CD8-positive, alpha-beta memory T cell (primary cell): Measurements from ENCODE around the gene ZSCAN26. TPM values are rescaled to one million over a fixed set of nuclear protein-coding genes. Genes with fewer than 3 reads are reported as not detected.

Source experiments
- CTCF ChIA-PET: fragments of 350-600 bp; sonication (Branson Sonifier 250); formaldehyde crosslinking; loops from one replicate; lab custom pipeline; 2021; ENCODE audit warnings: antibody characterized with exemption; lab: Charles Lee
- POLR2A ChIA-PET: fragments of 350-600 bp; sonication (Branson Sonifier 250); formaldehyde crosslinking; loops from one replicate; lab custom pipeline; 2021; ENCODE audit warnings: antibody characterized with exemption; lab: Charles Lee
- DNase-seq, 5 donors: peaks; one replicate each; pipeline versions ENCODE4 v3.0.0 to v3.0.0-alpha.2; 2020 to 2022; ENCODE audit warnings: mixed read lengths in 1 of 5
- H3K27ac ChIP-seq: one replicate; pipeline ENCODE4 v1.7.0; 2013; ENCODE audit warnings: low read depth, mild to moderate bottlenecking, low read length, moderate library complexity
- H3K27me3 ChIP-seq: 2 replicates; pipeline ENCODE4 v1.7.0; 2013; ENCODE audit warnings: low read length, mild to moderate bottlenecking; ENCODE audit not compliant: insufficient read depth, poor library complexity, severe bottlenecking
- H3K36me3 ChIP-seq: 2 replicates; pipeline ENCODE4 v1.7.0; 2013; ENCODE audit warnings: mild to moderate bottlenecking, low read length, moderate library complexity; ENCODE audit not compliant: insufficient read depth
- H3K4me1 ChIP-seq: 2 replicates; pipeline ENCODE4 v1.7.0; 2013; ENCODE audit warnings: mild to moderate bottlenecking, low read length, moderate library complexity; ENCODE audit not compliant: insufficient read depth
- H3K4me3 ChIP-seq: 2 replicates; pipeline ENCODE4 v1.7.0; 2013; ENCODE audit warnings: mild to moderate bottlenecking, low read length
- H3K9me3 ChIP-seq: 2 replicates; pipeline ENCODE4 v1.7.0; 2013; ENCODE audit warnings: mild to moderate bottlenecking, low read length
- H3K27ac Mint-ChIP-seq, 8 donors: one replicate each; pipeline ENCODE4 v1.8.0; 2020 to 2021; ENCODE audit warnings: mixed read lengths in 8 of 8, mild to moderate bottlenecking in 6 of 8, inconsistent platforms in 3 of 8, moderate library complexity in 3 of 8
- H3K27me3 Mint-ChIP-seq, 2 donors: one replicate each; pipeline ENCODE4 v1.8.0; 2020 to 2021; ENCODE audit warnings: mixed read lengths in 2 of 2, mild to moderate bottlenecking in 1 of 2, moderate library complexity in 1 of 2
- H3K36me3 Mint-ChIP-seq, 3 donors: one replicate each; pipeline ENCODE4 v1.8.0; 2020 to 2021; ENCODE audit warnings: mixed read lengths in 3 of 3, inconsistent platforms in 1 of 3, mild to moderate bottlenecking in 1 of 3
- H3K4me1 Mint-ChIP-seq, 3 donors: one replicate each; pipeline ENCODE4 v1.8.0; 2020 to 2021; ENCODE audit warnings: mixed read lengths in 3 of 3, inconsistent platforms in 1 of 3, mild to moderate bottlenecking in 1 of 3
- H3K4me3 Mint-ChIP-seq, 7 donors: one replicate each; pipeline ENCODE4 v1.8.0; 2020 to 2021; ENCODE audit warnings: mixed read lengths in 7 of 7, mild to moderate bottlenecking in 6 of 7, moderate library complexity in 4 of 7, inconsistent platforms in 2 of 7
- H3K9me3 Mint-ChIP-seq, 5 donors: one replicate each; pipeline ENCODE4 v1.8.0; 2020 to 2022; ENCODE audit warnings: mixed read lengths in 5 of 5, mild to moderate bottlenecking in 3 of 5, moderate library complexity in 2 of 5, inconsistent platforms in 1 of 5
- polyA plus RNA-seq: library from polyadenylated mRNA; unstranded; fragments of 300-500 nt; fragmentation: Illumina TruSeq; gene quantifications from one replicate; pipeline ENCODE4 v1.2.3, GENCODE V29; 2021
- total RNA-seq, 2 experiments: library from RNA; stranded (reverse); gene quantifications; one replicate each; pipeline ENCODE4 v1.2.3, GENCODE V29; 2021

Gene ZSCAN26
- total and polyA plus RNA-seq, 3 experiments from 2014 or later = 5.6 to 15.8 (median 6.4) TPM

DNA sequence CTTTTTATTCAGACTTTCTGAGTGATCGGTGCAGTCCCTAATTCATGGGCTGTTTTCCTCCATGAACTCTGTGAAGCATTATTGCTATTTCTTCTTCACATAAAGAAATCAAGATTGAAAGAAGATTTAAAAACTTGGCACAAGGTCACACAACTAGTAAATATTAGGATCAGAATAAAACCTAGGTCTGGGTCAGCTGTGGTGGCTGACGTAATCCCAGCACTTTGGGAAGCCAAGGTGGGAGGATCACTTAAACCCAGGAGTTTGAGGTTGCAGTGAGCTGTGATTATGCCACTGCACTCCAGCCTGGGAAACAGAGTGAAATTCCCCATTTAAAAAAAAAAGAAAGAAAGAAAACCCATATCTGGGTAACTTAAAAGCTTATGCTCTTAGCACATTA is 40.5 kb upstream of the ZSCAN26 start:
- peaks cover 16 to 21% of the 10 kb centered on the region in 2 donors for H3K27me3 Mint-ChIP-seq
- Histone ChIP-seq H3K27me3 (peaks cover 9% of the 10 kb centered on the region), H3K27ac (no peak overlapping the region), H3K36me3 (no peaks in the 10 kb centered on the region), H3K4me3 (no peak overlapping the region), H3K4me1 (no peaks in the 10 kb centered on the region), H3K9me3 (no peaks in the 10 kb centered on the region)
- H3K4me3 Mint-ChIP-seq = peak overlapping the region in 4 of 7 donors; percentile 18 to 96 (median 93)
- no peak for DNase-seq
- ChIA-PET CTCF (no interaction called here), POLR2A (no interaction called here)
- H3K27ac Mint-ChIP-seq = peak overlapping the region in 1 of 8 donors; percentile 13
- H3K36me3 Mint-ChIP-seq = peaks cover 0 to 37% (median 12%) of the 10 kb centered on the region in 3 donors
- peaks cover 22 to 27% (median 22%) of the 10 kb centered on the region in 3 donors for H3K4me1 Mint-ChIP-seq
- H3K9me3 Mint-ChIP-seq = no peaks in the 10 kb centered on the region

- Mint-ChIP-seq H3K4me3 (no peak overlapping the region), H3K4me1 (no peaks in the 10 kb centered on the region), H3K27ac (no peak overlapping the region), H3K36me3 (peaks cover 12 to 44% (median 19%) of the 10 kb centered on the region in 3 donors), H3K27me3 (no peaks in the 10 kb centered on the region), H3K9me3 (no peaks in the 10 kb centered on the region)
- CTCF ChIA-PET = no interaction called here
- POLR2A ChIA-PET = no interaction called here
- Histone ChIP-seq H3K27me3 (no peaks in the 10 kb centered on the region), H3K4me1 (no peaks in the 10 kb centered on the region), H3K4me3 (no peak overlapping the region), H3K9me3 (no peaks in the 10 kb centered on the region), H3K36me3 (no peaks in the 10 kb centered on the region), H3K27ac (no peak overlapping the region)
- DNase-seq = no peak
Measured at GRCh38 chr6:28232785-28233184, 34.2 kb upstream of the ZSCAN26 start.

GRCh38 chr6:28235912-28236452 is 31.0 kb upstream of the ZSCAN26 start:
- Histone ChIP-seq H3K4me3 (no peak overlapping the region), H3K4me1 (no peaks in the 10 kb centered on the region), H3K9me3 (no peaks in the 10 kb centered on the region), H3K27ac (no peak overlapping the region), H3K36me3 (no peaks in the 10 kb centered on the region), H3K27me3 (no peaks in the 10 kb centered on the region)
- Mint-ChIP-seq H3K27me3 (no peaks in the 10 kb centered on the region), H3K4me3 (no peak overlapping the region), H3K36me3 (peaks cover 10 to 21% (median 15%) of the 10 kb centered on the region in 3 donors), H3K4me1 (no peaks in the 10 kb centered on the region), H3K9me3 (no peaks in the 10 kb centered on the region), H3K27ac (peak overlapping the region in 1 of 8 donors; percentile 74)
- POLR2A ChIA-PET = interaction anchor here (0.5 kb wide), 1 partner anchor 117 kb away, joined by 5 read pairs; no protein-coding TSS in a partner anchor
- CTCF ChIA-PET = no interaction called here
- no peak for DNase-seq

- peaks cover 7% of the 10 kb centered on the region for H3K36me3 ChIP-seq
- ChIA-PET POLR2A (no interaction called here), CTCF (no interaction called here)
- no peaks in the 10 kb centered on the region for H3K4me1 Mint-ChIP-seq
- no peaks in the 10 kb centered on the region for H3K27me3 Mint-ChIP-seq
- no peak overlapping the region for H3K4me3 ChIP-seq
- H3K27ac ChIP-seq = no peak overlapping the region
- DNase-seq = no peak
- H3K27me3 ChIP-seq = no peaks in the 10 kb centered on the region
- no peak overlapping the region for H3K27ac Mint-ChIP-seq
- no peaks in the 10 kb centered on the region for H3K9me3 Mint-ChIP-seq
- no peaks in the 10 kb centered on the region for H3K4me1 ChIP-seq
- no peaks in the 10 kb centered on the region for H3K9me3 ChIP-seq
- no peak overlapping the region for H3K4me3 Mint-ChIP-seq
- peaks cover 3 to 15% (median 7%) of the 10 kb centered on the region in 3 donors for H3K36me3 Mint-ChIP-seq
Measured at GRCh38 chr6:28239636-28240035, 27.3 kb upstream of the ZSCAN26 start.

- Mint-ChIP-seq H3K36me3 (peaks cover 3 to 23% (median 10%) of the 10 kb centered on the region in 3 donors), H3K4me1 (no peaks in the 10 kb centered on the region), H3K4me3 (no peak overlapping the region), H3K27me3 (no peaks in the 10 kb centered on the region), H3K9me3 (no peaks in the 10 kb centered on the region), H3K27ac (no peak overlapping the region)
- Histone ChIP-seq H3K4me3 (no peak overlapping the region), H3K27me3 (no peaks in the 10 kb centered on the region), H3K27ac (no peak overlapping the region), H3K9me3 (no peaks in the 10 kb centered on the region), H3K4me1 (no peaks in the 10 kb centered on the region), H3K36me3 (peaks cover 16% of the 10 kb centered on the region)
- ChIA-PET CTCF (no interaction called here), POLR2A (no interaction called here)
- DNase-seq = no peak
Measured at GRCh38 chr6:28240471-28240870, 26.5 kb upstream of the ZSCAN26 start.

GRCh38 chr6:28243946-28244345 is 23.0 kb upstream of the ZSCAN26 start:
- H3K27ac ChIP-seq = no peak overlapping the region
- H3K27me3 ChIP-seq = no peaks in the 10 kb centered on the region
- peak overlapping the region in 1 of 8 donors; percentile 55 for H3K27ac Mint-ChIP-seq
- H3K9me3 ChIP-seq = no peaks in the 10 kb centered on the region
- ChIA-PET CTCF (no interaction called here), POLR2A (interaction anchor here (0.8 kb wide), 1 partner anchor 20 kb away, joined by 3 read pairs; no protein-coding TSS in a partner anchor)
- peaks cover 41% of the 10 kb centered on the region for H3K36me3 ChIP-seq
- H3K36me3 Mint-ChIP-seq = peaks cover 9 to 55% (median 25%) of the 10 kb centered on the region in 3 donors
- H3K27me3 Mint-ChIP-seq = no peaks in the 10 kb centered on the region
- no peak for DNase-seq
- H3K4me3 Mint-ChIP-seq = no peak overlapping the region
- no peak overlapping the region for H3K4me3 ChIP-seq
- H3K9me3 Mint-ChIP-seq = no peaks in the 10 kb centered on the region
- H3K4me1 Mint-ChIP-seq = peaks cover 4 to 15% (median 13%) of the 10 kb centered on the region in 3 donors
- no peaks in the 10 kb centered on the region for H3K4me1 ChIP-seq

- Mint-ChIP-seq H3K4me1 (peaks cover 8 to 27% (median 26%) of the 10 kb centered on the region in 3 donors), H3K27ac (no peak overlapping the region), H3K27me3 (no peaks in the 10 kb centered on the region), H3K9me3 (no peaks in the 10 kb centered on the region), H3K36me3 (peaks cover 9 to 60% (median 25%) of the 10 kb centered on the region in 3 donors), H3K4me3 (no peak overlapping the region)
- H3K36me3 ChIP-seq = peaks cover 41% of the 10 kb centered on the region
- H3K4me3 ChIP-seq = no peak overlapping the region
- H3K9me3 ChIP-seq = no peaks in the 10 kb centered on the region
- H3K27ac ChIP-seq = no peak overlapping the region
- no peaks in the 10 kb centered on the region for H3K27me3 ChIP-seq
- ChIA-PET POLR2A (no interaction called here), CTCF (no interaction called here)
- DNase-seq = no peak
- peaks cover 9% of the 10 kb centered on the region for H3K4me1 ChIP-seq
Measured at GRCh38 chr6:28245206-28245941, 21.6 kb upstream of the ZSCAN26 start.

DNA sequence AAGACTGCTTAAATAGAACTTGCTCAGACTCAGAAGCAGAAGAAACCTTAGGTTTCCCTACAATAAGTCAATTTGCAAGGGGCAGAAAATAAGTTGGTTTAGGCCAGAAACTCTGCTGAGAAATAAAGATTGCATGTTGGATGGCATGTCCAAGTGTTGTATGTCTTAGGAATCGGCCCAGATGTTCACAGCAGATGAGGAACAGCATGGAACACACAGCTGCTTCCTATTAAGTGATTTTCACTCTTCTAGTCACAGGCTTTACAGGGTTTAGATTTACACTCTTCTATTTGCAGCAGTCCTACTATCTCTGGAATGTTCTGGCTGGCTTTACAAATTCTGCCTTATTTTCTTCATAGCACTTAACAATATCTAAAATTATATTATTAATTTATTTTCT is 18.0 kb upstream of the ZSCAN26 start:
- Mint-ChIP-seq H3K36me3 (peaks cover 9 to 60% (median 25%) of the 10 kb centered on the region in 3 donors), H3K27me3 (no peaks in the 10 kb centered on the region), H3K9me3 (no peaks in the 10 kb centered on the region), H3K27ac (no peak overlapping the region), H3K4me3 (peak overlapping the region in 1 of 7 donors; percentile 58), H3K4me1 (peaks cover 31 to 53% (median 48%) of the 10 kb centered on the region in 3 donors)
- peaks cover 40% of the 10 kb centered on the region for H3K36me3 ChIP-seq
- no peaks in the 10 kb centered on the region for H3K9me3 ChIP-seq
- ChIA-PET CTCF (interaction anchor here (1.0 kb wide), 1 partner anchor 18 kb away, joined by 3 read pairs; the partner anchor contains the start of gene ZSCAN26), POLR2A (interaction anchor here (0.6 kb wide), 1 partner anchor 107 kb away, joined by 3 read pairs; the partner anchor contains the start of gene ZKSCAN8)
- peaks cover 25% of the 10 kb centered on the region for H3K4me1 ChIP-seq
- H3K27me3 ChIP-seq = no peaks in the 10 kb centered on the region
- DNase-seq = no peak
- no peak overlapping the region for H3K4me3 ChIP-seq
- no peak overlapping the region for H3K27ac ChIP-seq
